Subcutaneous adipose tissue (tissue), 4 donors: ENCODE measurements around the gene SCG2. TPM values are rescaled to one million over a fixed set of nuclear protein-coding genes. Genes with fewer than 3 reads are reported as not detected.

Source experiments
- total RNA-seq, 4 donors: library from RNA; depleted of rRNA; stranded (reverse); fragments of >200 nt; gene quantifications; one replicate each; pipeline ENCODE4 v1.1.0, GENCODE V29; 2016
- TF ChIP-seq, protein P1 (sequence below): fragments of 450-650 bp; IDR thresholded peaks from one replicate; pipeline ENCODE4 v1.5.1; 2016; ENCODE audit warnings: low read depth, mild to moderate bottlenecking, control low read depth, antibody characterized with exemption, moderate library complexity

The SCG2 gene
- total RNA-seq, 4 donors from 2014 or later = 0.17 to 3.1 TPM; not detected in 2

DNA sequence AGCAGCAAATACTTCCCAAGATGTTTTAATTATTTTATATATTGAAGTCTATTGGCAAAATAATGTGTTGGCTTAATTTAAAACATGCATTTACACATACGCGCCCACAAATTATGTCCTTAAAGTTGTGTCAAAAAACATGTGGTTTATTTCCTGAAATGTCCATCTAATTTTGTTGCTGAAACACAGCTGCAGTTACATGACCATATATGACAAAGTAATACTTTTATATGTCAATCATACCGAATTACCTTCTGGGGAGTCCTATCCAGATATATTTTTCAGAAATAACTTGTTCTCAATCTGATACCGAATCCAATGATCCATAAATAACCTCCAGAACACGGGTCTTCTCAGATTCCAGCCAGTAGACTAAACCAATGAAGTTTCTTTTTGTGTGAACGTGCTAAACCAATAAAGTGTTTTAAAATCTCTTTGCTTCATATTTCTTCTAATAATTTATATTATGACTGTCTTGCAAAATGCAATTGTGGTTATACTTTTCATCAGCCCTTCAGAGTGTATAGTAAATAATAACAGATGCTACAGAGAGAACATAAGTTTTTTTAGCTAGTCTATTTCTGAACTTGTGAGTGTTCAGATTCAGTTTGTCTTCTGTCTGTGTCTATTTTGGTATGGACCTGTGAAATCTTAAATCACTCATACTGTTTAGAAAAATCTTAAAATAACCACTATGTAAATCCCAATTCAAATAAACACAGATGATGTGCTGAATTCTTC lies 2.4 kb downstream of the SCG2 start:
- TF ChIP-seq, protein P1, sequence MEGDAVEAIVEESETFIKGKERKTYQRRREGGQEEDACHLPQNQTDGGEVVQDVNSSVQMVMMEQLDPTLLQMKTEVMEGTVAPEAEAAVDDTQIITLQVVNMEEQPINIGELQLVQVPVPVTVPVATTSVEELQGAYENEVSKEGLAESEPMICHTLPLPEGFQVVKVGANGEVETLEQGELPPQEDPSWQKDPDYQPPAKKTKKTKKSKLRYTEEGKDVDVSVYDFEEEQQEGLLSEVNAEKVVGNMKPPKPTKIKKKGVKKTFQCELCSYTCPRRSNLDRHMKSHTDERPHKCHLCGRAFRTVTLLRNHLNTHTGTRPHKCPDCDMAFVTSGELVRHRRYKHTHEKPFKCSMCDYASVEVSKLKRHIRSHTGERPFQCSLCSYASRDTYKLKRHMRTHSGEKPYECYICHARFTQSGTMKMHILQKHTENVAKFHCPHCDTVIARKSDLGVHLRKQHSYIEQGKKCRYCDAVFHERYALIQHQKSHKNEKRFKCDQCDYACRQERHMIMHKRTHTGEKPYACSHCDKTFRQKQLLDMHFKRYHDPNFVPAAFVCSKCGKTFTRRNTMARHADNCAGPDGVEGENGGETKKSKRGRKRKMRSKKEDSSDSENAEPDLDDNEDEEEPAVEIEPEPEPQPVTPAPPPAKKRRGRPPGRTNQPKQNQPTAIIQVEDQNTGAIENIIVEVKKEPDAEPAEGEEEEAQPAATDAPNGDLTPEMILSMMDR = no peak

DNA sequence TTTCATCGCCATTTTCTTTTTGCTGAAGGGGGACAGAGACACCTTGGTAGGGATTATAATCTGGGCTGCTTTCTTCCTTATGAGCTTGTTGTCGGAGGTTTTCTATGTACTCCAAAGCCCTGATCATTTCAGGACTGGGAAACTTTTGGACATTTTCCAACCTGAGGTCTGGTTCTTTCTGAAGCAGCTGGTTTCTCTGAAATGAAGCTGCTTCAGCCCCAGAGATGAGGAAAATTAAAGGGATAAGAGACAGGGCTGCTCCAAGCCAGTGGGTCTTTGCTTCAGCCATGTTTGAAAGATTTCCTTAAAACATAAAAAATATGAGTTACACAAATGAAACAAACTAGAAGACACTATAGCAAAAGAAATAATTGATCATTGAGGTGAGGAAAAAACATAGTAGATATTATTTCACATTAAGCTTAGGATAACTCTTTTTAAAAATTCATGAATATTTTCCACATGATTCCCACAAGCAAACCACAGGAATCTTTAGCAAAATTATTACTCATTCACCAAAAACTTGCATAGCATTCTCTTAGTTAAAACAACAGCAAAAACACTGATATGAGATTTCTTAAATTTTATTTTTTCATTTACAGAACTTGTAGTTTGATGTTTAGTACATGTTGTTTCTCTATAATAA lies 3.0 kb downstream of the SCG2 start:
- TF ChIP-seq, protein P1 = no peak

DNA sequence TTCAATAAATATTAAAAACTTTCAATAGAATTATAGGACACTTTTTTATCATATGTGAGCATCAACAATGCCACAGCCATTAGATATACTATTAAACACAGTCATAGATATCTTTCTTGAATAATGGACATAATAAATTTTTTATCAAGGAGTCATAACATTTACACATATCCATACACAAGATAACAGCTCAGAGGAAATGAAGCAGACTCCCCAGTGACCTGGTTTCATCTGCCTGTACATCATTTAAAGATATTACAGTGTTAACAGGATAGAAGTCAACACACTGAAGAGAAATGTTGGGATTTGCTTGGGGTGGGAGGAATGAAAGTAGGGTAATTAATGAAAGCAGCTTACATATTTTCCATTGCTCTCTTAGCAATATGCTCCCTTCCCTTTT lies 5.1 kb downstream of the SCG2 start:
- TF ChIP-seq, protein P1 = no peak

DNA sequence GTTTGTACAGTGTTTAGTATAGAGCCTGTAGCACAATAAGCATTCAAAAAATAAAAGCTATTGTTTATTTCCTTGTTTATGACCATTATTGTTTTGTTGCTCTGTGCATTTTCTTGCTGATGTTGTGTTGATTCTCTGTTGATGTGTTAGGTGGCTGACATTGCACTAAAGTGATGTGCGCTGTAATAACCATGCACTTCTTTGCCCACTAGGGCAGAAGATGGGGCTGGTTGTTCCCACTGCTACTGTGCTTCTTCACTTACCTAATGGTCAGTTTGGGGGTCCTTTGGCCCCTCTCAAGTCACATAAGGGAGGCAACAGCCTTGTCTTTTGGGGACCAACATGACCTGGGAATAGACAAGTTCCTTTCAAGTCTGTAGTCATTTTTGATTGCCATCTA lies 6.0 kb downstream of the SCG2 start:
- TF ChIP-seq, protein P1 = no peak

DNA sequence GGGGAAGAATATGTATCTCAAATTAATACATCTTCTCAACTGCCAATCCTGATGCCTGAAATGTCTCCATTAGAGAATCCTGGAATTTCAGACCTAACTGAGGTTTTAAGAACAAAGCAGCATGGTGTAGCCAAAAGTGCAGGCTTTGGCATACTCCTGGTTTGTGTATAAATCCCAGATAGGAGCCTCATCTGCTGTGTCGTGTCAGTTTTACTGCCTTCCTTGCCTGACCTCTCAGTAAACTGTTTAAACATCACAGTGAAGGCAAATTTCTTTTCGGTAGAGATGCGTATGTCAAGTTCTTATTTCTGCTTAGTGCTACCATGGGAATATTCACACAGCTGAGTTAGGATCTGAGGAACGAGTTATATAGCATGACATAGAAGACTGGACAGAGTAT lies 7.3 kb downstream of the SCG2 start:
- TF ChIP-seq, protein P1 = no peak

DNA sequence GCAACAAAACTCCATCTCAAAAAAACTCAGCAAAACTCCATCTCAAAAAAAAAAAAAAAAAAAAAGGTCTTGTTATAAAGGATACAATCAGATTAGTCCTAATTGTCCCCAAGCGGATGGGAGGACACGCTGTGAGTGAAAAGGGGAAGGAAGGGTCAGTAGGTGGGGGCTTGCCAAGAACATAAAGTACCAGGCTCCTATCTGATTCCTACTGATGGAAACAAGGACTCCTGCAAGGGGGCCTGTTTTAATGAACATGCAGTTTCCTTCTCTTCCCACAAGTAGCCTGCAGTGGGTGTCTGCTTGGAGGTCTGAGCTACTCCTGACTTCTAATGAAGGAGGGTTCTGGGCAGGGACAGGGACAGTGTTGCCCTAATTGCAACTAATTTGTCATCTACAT lies 7.9 kb downstream of the SCG2 start:
- TF ChIP-seq, protein P1 = no peak

DNA sequence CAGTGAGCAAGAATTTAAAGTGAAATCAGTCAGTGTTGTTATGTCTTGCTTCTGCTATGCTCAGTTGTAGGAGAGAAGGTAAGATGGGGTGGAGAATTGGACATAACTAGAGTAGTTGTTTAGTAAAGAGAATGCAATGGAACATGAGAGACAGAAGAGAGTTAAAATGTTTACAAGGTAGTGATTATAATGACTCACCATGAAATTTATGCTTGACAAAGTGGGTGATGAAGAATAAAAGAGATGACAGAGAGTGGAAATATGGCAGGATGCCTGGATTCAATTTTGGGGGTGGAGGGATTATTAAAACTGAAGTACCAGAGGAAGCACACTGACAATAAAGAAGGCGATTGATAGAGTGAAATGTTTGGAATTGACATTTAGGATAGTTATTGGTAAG lies 10.6 kb downstream of the SCG2 start:
- TF ChIP-seq, protein P1 = no peak
